Gastroesophageal sphincter (tissue), 3 donors: ENCODE measurements around the gene SIPA1L3.

Experiments used
- CTCF ChIP-seq, 4 experiments: fragments of 200-600 bp in 2 of 4; fragments of 450-650 bp in 2 of 4; sonication (generic) in 1 of 4; IDR thresholded peaks; one replicate each; pipeline ENCODE4 v1.5.1; 2017 to 2019; ENCODE audit warnings: antibody characterized with exemption in 4 of 4, mild to moderate bottlenecking in 2 of 4, moderate library complexity in 2 of 4
- EP300 ChIP-seq: sonication (generic); formaldehyde crosslinking; IDR thresholded peaks from one replicate; pipeline ENCODE4 v1.6.1; 2017; ENCODE audit warnings: antibody characterized with exemption, mild to moderate bottlenecking
- POLR2A ChIP-seq, 2 donors: fragments of 450-650 bp; IDR thresholded peaks; one replicate each; pipeline ENCODE4 v1.6.1; 2017; ENCODE audit warnings: antibody characterized with exemption in 2 of 2, mild to moderate bottlenecking in 2 of 2, moderate library complexity in 1 of 2
- POLR2AphosphoS5 ChIP-seq: sonication (generic); formaldehyde crosslinking; IDR thresholded peaks from one replicate; pipeline ENCODE4 v1.6.1; 2017; ENCODE audit warnings: antibody characterized with exemption

GRCh38 chr19:37992761-37993160 is 85.8 kb downstream of the SIPA1L3 start:
- no peak for TF ChIP-seq CTCF (IDR thresholded peaks at IDR 0.05)
- TF ChIP-seq POLR2A (IDR thresholded peaks at IDR 0.05) = no peak
- no peak for TF ChIP-seq EP300
- TF ChIP-seq POLR2AphosphoS5 = no peak
